Measurements from ENCODE around the gene IFITM1. TPM values are rescaled to one million over a fixed set of nuclear protein-coding genes. Genes with fewer than 3 reads are reported as not detected.
"Not testable (repeated sequence)": the region's sequence is repeated elsewhere in the genome, so short reads cannot be mapped to it uniquely, and the experiment has no call there.

Gene IFITM1
- total RNA-seq, 2 experiments from 2014 or later: 286 to 306 TPM

- DNase-seq: peak in 1 of 14 experiments; percentile 21
- Mint-ChIP-seq H3K36me3 (ENCODE audit: low read depth) (peaks cover 57% of the 10 kb centered on the region), H3K27ac (peak overlapping the region; percentile 98), H3K4me3 (peak overlapping the region; percentile 97), H3K27me3 (no peaks in the 10 kb centered on the region), H3K4me1 (ENCODE audit: low read depth) (peaks cover 54% of the 10 kb centered on the region), H3K9me3 (no peaks in the 10 kb centered on the region)
- TF ChIP-seq, protein P1, sequence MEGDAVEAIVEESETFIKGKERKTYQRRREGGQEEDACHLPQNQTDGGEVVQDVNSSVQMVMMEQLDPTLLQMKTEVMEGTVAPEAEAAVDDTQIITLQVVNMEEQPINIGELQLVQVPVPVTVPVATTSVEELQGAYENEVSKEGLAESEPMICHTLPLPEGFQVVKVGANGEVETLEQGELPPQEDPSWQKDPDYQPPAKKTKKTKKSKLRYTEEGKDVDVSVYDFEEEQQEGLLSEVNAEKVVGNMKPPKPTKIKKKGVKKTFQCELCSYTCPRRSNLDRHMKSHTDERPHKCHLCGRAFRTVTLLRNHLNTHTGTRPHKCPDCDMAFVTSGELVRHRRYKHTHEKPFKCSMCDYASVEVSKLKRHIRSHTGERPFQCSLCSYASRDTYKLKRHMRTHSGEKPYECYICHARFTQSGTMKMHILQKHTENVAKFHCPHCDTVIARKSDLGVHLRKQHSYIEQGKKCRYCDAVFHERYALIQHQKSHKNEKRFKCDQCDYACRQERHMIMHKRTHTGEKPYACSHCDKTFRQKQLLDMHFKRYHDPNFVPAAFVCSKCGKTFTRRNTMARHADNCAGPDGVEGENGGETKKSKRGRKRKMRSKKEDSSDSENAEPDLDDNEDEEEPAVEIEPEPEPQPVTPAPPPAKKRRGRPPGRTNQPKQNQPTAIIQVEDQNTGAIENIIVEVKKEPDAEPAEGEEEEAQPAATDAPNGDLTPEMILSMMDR (IDR thresholded peaks at IDR 0.05): no peak
- H3K4me3 ChIP-seq (ENCODE audit: low read length): peak overlapping the region; percentile 90
- ATAC-seq (ENCODE audit: poor library complexity): no peak
- intact Hi-C loops (cut with DNase I, micrococcal nuclease): no loop called here
- H3K27me3 ChIP-seq (ENCODE audit: control insufficient read depth in 1 of 2, insufficient read depth in 2 of 2, low read length in 2 of 2): no peaks in the 10 kb centered on the region
- H3K27ac ChIP-seq (ENCODE audit: low read depth in 1 of 2, low read length in 2 of 2): peak overlapping the region; percentile 82 to 93
- peaks cover 60% of the 10 kb centered on the region for H3K4me1 ChIP-seq (ENCODE audit: insufficient read depth, low read length)
- H3K9me3 ChIP-seq (ENCODE audit: control insufficient read depth in 1 of 2, insufficient read depth in 1 of 2, low read length in 2 of 2): no peaks in the 10 kb centered on the region
- POLR2A ChIA-PET: interaction anchor here (0.7 to 4.5 kb wide), 14 partner anchors 10 to 108 kb away, joined by 3 to 56 read pairs (median 8); partner anchors contain the start of genes BET1L, PGGHG, RIC8A and SIGIRR
- peaks cover 15% of the 10 kb centered on the region for H3K36me3 ChIP-seq (ENCODE audit: insufficient read depth, low read length)
- CTCF ChIA-PET: interaction anchor here (1.1 to 3.0 kb wide), 2 partner anchors 11 to 65 kb away, joined by 3 to 13 read pairs; no protein-coding TSS in a partner anchor
Measured at GRCh38 chr11:315516-315994, 1.7 kb downstream of the IFITM1 start.

DNA sequence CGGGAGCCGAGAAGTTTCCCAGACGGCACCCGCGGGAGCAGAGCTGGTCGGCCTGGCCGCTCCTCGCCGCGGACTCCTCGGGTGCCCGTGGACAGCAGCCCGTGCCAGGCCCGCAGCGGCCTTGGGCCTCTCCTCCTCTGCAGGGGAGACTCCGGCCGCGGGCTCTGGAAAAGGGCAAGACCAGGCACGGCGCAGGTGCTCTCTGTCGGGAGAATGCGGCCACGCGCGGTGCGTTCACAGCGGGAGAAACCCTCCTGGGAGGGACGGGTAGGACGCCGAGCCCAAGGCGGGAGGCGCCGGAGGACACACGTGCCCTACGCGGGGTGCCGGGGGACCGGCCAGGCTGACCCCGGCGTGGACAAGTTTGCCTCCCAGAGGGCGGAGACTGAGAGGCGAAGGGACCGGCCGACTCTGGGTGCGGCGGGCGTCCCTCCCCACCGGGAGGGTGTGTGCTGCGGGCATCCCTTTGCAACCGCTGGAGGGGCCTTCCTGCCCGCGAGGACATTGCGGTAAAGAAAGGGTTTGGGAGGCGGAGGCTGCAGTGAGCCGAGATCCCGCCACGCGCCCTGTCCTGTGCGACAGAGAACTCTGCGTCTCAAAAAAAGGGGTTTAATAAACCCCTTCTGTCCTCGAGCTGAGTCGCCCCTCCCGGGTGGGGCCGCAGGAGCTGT, 2.3 kb downstream of the IFITM1 start:
- ATAC-seq (ENCODE audit: poor library complexity) (no peak), DNase-seq (peak in 6 of 14 experiments; percentile 34 to 67 (median 56))
- TF ChIP-seq, protein P1 (IDR thresholded peaks at IDR 0.05): no peak
- Mint-ChIP-seq H3K36me3 (ENCODE audit: low read depth) (peaks cover 57% of the 10 kb centered on the region), H3K27me3 (no peaks in the 10 kb centered on the region), H3K9me3 (no peaks in the 10 kb centered on the region), H3K4me1 (ENCODE audit: low read depth) (peaks cover 59% of the 10 kb centered on the region), H3K4me3 (peak overlapping the region; percentile 94), H3K27ac (peak overlapping the region; percentile 94)
- H3K36me3 ChIP-seq (ENCODE audit: insufficient read depth, low read length): peaks cover 15% of the 10 kb centered on the region
- no peaks in the 10 kb centered on the region for H3K9me3 ChIP-seq (ENCODE audit: control insufficient read depth in 1 of 2, insufficient read depth in 1 of 2, low read length in 2 of 2)
- peak overlapping the region; percentile 59 to 93 for H3K27ac ChIP-seq (ENCODE audit: low read depth in 1 of 2, low read length in 2 of 2)
- no peaks in the 10 kb centered on the region for H3K27me3 ChIP-seq (ENCODE audit: control insufficient read depth in 1 of 2, insufficient read depth in 2 of 2, low read length in 2 of 2)
- CTCF ChIA-PET: interaction anchor here (1.0 to 3.0 kb wide), 6 partner anchors 11 to 96 kb away, joined by 3 to 18 read pairs (median 8); no protein-coding TSS in a partner anchor
- intact Hi-C loops (cut with DNase I, micrococcal nuclease): loop anchor here in 1 of 2 experiments (2.0 kb wide), 2 partner anchors 39 to 47 kb away; no protein-coding TSS in a partner anchor
- peak overlapping the region; percentile 90 for H3K4me3 ChIP-seq (ENCODE audit: low read length)
- peaks cover 65% of the 10 kb centered on the region for H3K4me1 ChIP-seq (ENCODE audit: insufficient read depth, low read length)
- POLR2A ChIA-PET: interaction anchor here (0.7 to 4.5 kb wide), 19 partner anchors 11 to 190 kb away, joined by 3 to 56 read pairs (median 8); partner anchors contain the start of genes BET1L, NLRP6, PGGHG and RIC8A

DNA sequence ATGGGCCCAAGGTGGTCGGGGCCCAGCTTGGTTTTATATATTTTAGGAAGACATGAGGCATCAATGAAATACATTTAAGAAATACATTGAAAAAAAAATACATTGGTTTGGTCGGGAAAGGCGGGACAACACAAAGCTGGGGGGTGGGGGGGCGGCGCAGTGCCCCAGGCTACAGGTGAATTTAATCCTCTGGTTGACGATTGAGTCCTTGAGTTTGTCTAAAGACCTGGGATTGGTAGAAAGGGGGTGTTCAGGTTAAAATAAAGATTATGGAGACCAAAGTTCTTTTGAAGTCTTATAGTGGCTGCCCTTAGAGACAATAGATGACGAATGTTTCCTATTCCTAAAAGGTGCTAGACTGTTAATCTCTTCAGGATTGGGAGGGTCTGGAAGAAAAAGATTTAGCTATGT, 3.1 kb downstream of the IFITM1 start:
- peak overlapping the region; percentile 90 for H3K4me3 ChIP-seq (ENCODE audit: low read length)
- H3K27me3 ChIP-seq (ENCODE audit: control insufficient read depth in 1 of 2, insufficient read depth in 2 of 2, low read length in 2 of 2): no peaks in the 10 kb centered on the region
- Mint-ChIP-seq H3K36me3 (ENCODE audit: low read depth) (peaks cover 54% of the 10 kb centered on the region), H3K27ac (peak overlapping the region; percentile 94), H3K4me1 (ENCODE audit: low read depth) (peaks cover 56% of the 10 kb centered on the region), H3K4me3 (peak overlapping the region; percentile 94), H3K9me3 (no peaks in the 10 kb centered on the region), H3K27me3 (no peaks in the 10 kb centered on the region)
- ChIA-PET CTCF (interaction anchor here (0.8 to 3.0 kb wide), 8 partner anchors 11 to 96 kb away, joined by 3 to 18 read pairs (median 4); partner anchors contain the start of gene PSMD13), POLR2A (interaction anchor here (0.6 to 4.5 kb wide), 20 partner anchors 8 to 189 kb away, joined by 3 to 56 read pairs (median 8); partner anchors contain the start of genes BET1L, IFITM2, NLRP6 and PGGHG)
- no peaks in the 10 kb centered on the region for H3K9me3 ChIP-seq (ENCODE audit: control insufficient read depth in 1 of 2, insufficient read depth in 1 of 2, low read length in 2 of 2)
- peaks cover 15% of the 10 kb centered on the region for H3K36me3 ChIP-seq (ENCODE audit: insufficient read depth, low read length)
- TF ChIP-seq, protein P1 (IDR thresholded peaks at IDR 0.05): no peak
- peaks cover 62% of the 10 kb centered on the region for H3K4me1 ChIP-seq (ENCODE audit: insufficient read depth, low read length)
- peak overlapping the region; percentile 59 to 93 for H3K27ac ChIP-seq (ENCODE audit: low read depth in 1 of 2, low read length in 2 of 2)
- DNase-seq: peak in 5 of 14 experiments; percentile 33 to 73 (median 57)
- intact Hi-C loops (cut with DNase I, micrococcal nuclease): loop anchor here in 1 of 2 experiments (2.0 kb wide), 2 partner anchors 38 to 48 kb away; no protein-coding TSS in a partner anchor
- peak; percentile 8 for ATAC-seq (ENCODE audit: poor library complexity)

- peaks cover 48% of the 10 kb centered on the region for H3K36me3 Mint-ChIP-seq (ENCODE audit: low read depth)
- H3K4me1 ChIP-seq (ENCODE audit: insufficient read depth, low read length): peaks cover 55% of the 10 kb centered on the region
- H3K27me3 Mint-ChIP-seq: not testable (repeated sequence)
Measured at GRCh38 chr11:317668-318404, 4.0 kb downstream of the IFITM1 start.

More at GRCh38 chr11:317668-318404, 4.0 kb downstream of the IFITM1 start:
- Mint-ChIP-seq H3K4me1 (ENCODE audit: low read depth) (peaks cover 49% of the 10 kb centered on the region), H3K27ac (peak overlapping the region; percentile 94), H3K4me3 (peak overlapping the region; percentile 94)
- not testable (repeated sequence) for H3K9me3 ChIP-seq (ENCODE audit: control insufficient read depth in 1 of 2, insufficient read depth in 1 of 2, low read length in 2 of 2); H3K9me3 Mint-ChIP-seq; DNase-seq; ATAC-seq (ENCODE audit: poor library complexity); H3K27me3 ChIP-seq (ENCODE audit: control insufficient read depth in 1 of 2, insufficient read depth in 2 of 2, low read length in 2 of 2)
- H3K4me3 ChIP-seq (ENCODE audit: low read length): peak overlapping the region; percentile 90
- H3K36me3 ChIP-seq (ENCODE audit: insufficient read depth, low read length): peaks cover 15% of the 10 kb centered on the region
- POLR2A ChIA-PET: interaction anchor here (0.8 to 4.5 kb wide), 17 partner anchors 9 to 188 kb away, joined by 3 to 56 read pairs (median 10); partner anchors contain the start of genes BET1L, NLRP6, PGGHG and PSMD13
- CTCF ChIA-PET: interaction anchor here (0.8 to 3.0 kb wide), 7 partner anchors 12 to 80 kb away, joined by 3 to 18 read pairs (median 5); partner anchors contain the start of gene PSMD13
- intact Hi-C loops (cut with DNase I, micrococcal nuclease): loop anchor here in 1 of 2 experiments (2.0 kb wide), 2 partner anchors 37 to 49 kb away; no protein-coding TSS in a partner anchor
- H3K27ac ChIP-seq (ENCODE audit: low read depth in 1 of 2, low read length in 2 of 2): peak overlapping the region; percentile 52 to 93
